GM18498 (cell line): ENCODE data around the gene KREMEN1.

Experiments used
- ATAC-seq: cut with Tn5 transposase; IDR thresholded peaks from one replicate; pipeline ENCODE4 v1.9.1; 2021; ENCODE audit warnings: mild to moderate bottlenecking, moderate library complexity; ENCODE audit not compliant: unreplicated experiment

The KREMEN1 gene

GRCh38 chr22:29175312-29175835, 102.5 kb downstream of the KREMEN1 start:
- no peak for ATAC-seq

- ATAC-seq = no peak
Observed at GRCh38 chr22:29183971-29184848, 111.4 kb downstream of the KREMEN1 start.

GRCh38 chr22:29184849-29185490, 112.1 kb downstream of the KREMEN1 start:
- no peak for ATAC-seq

GRCh38 chr22:29186302-29186701, 113.5 kb downstream of the KREMEN1 start:
- no peak for ATAC-seq

- no peak for ATAC-seq
Observed at GRCh38 chr22:29187831-29188230, 115.0 kb downstream of the KREMEN1 start.

GRCh38 chr22:29190051-29190450, 117.2 kb downstream of the KREMEN1 start:
- ATAC-seq = no peak

GRCh38 chr22:29190918-29191317, 118.1 kb downstream of the KREMEN1 start:
- no peak for ATAC-seq

GRCh38 chr22:29193021-29193420, 120.2 kb downstream of the KREMEN1 start:
- ATAC-seq = no peak

GRCh38 chr22:29194184-29194583, 121.3 kb downstream of the KREMEN1 start:
- no peak for ATAC-seq

GRCh38 chr22:29195118-29195963, 122.5 kb downstream of the KREMEN1 start:
- no peak for ATAC-seq

GRCh38 chr22:29195964-29196666, 123.3 kb downstream of the KREMEN1 start:
- no peak for ATAC-seq

- no peak for ATAC-seq
Observed at GRCh38 chr22:29197096-29197495, 124.3 kb downstream of the KREMEN1 start.

GRCh38 chr22:29198240-29198639, 125.4 kb downstream of the KREMEN1 start:
- no peak for ATAC-seq

- no peak for ATAC-seq
Observed at GRCh38 chr22:29199702-29200400, 127.0 kb downstream of the KREMEN1 start.

- ATAC-seq = no peak
Observed at GRCh38 chr22:29200901-29201300, 128.1 kb downstream of the KREMEN1 start.

- ATAC-seq = no peak
Observed at GRCh38 chr22:29201782-29202181, 128.9 kb downstream of the KREMEN1 start.

GRCh38 chr22:29202212-29203192, 129.7 kb downstream of the KREMEN1 start:
- ATAC-seq = peak; percentile 57
